A549 (cell line): ENCODE measurements around the gene WFDC11.

ENCODE experiments used
- BHLHE40 ChIP-seq: IDR thresholded peaks from 2 replicates; pipeline ENCODE4 v1.6.1; 2012; ENCODE audit warnings: low read depth, low read length, inconsistent platforms
- CTCF ChIP-seq: fragments of >200 bp; sonication (Bioruptor Twin); formaldehyde crosslinking; IDR thresholded peaks from 3 replicates; pipeline ENCODE4 v1.5.1; 2016
- JUNB ChIP-seq: fragments of >200 bp; sonication (Bioruptor Twin); formaldehyde crosslinking; IDR thresholded peaks from 2 replicates; pipeline ENCODE4 v1.6.1; 2016
- POLR2A ChIP-seq: IDR thresholded peaks from 2 replicates; pipeline ENCODE4 v1.6.1; 2012; ENCODE audit warnings: mild to moderate bottlenecking, low read length
- REST ChIP-seq: fragments of 200-600 bp; sonication (generic); IDR thresholded peaks from 2 replicates; pipeline ENCODE4 v1.6.1; 2016; ENCODE audit warnings: antibody characterized with exemption, mild to moderate bottlenecking, moderate library complexity
- ZFP36 ChIP-seq: fragments of 450-650 bp; IDR thresholded peaks from 2 replicates; pipeline ENCODE4 v1.6.1; 2014; ENCODE audit warnings: borderline replicate concordance; ENCODE audit not compliant: partially characterized antibody

- TF ChIP-seq ZFP36 (no peak), BHLHE40 (no peak), JUNB (no peak), REST (no peak), CTCF (no peak), POLR2A (no peak)
These were observed 20.7 kb downstream of the WFDC11 start for GRCh38 chr20:45649312-45649863.
